T1000 (cell line): Measurements from ENCODE around the gene FRMD6.
A peak's percentile ranks its signal among the peaks of the same experiment; 100 is the strongest.

ENCODE experiments used
- DNase-seq: peaks from one replicate; lab custom pipeline; 2025; ENCODE audit warnings: mixed read lengths; lab: John Stamatoyannopoulos, UW

Gene FRMD6

GRCh38 chr14:51780006-51780692 lies 128.4 kb downstream of the FRMD6 start:
- peak; percentile 50 for DNase-seq
